ENCODE measurements around the gene IPO7. TPM values are rescaled to one million over a fixed set of nuclear protein-coding genes. Genes with fewer than 3 reads are reported as not detected.
"Not testable (repeated sequence)": the region's sequence is repeated elsewhere in the genome, so short reads cannot be mapped to it uniquely, and the experiment has no call there.

Gene IPO7
- total RNA-seq, result 234 TPM

- no peak for FAIRE-seq
- peak; percentile 92 for DNase-seq (ENCODE audit: low spot score in 2 of 2)
These were observed at the start of gene IPO7 for GRCh38 chr11:9384535-9385326. TSS of gene IPO7 (plus strand) at chr11:9384652. CDS start at chr11:9384764, 112 bp downstream.

- no peak for DNase-seq (ENCODE audit: low spot score in 2 of 2)
- no peak for FAIRE-seq
These were observed 42.7 kb upstream of the IPO7 start for GRCh38 chr11:9341638-9342178.

- FAIRE-seq, result no peak
These were observed 40.3 kb upstream of the IPO7 start for GRCh38 chr11:9344061-9344680.

GRCh38 chr11:9347100-9347499 is 37.4 kb upstream of the IPO7 start:
- DNase-seq (ENCODE audit: low spot score in 2 of 2) (no peak), FAIRE-seq (no peak)

More at GRCh38 chr11:9344061-9344680, 40.3 kb upstream of the IPO7 start:
- no peak for DNase-seq (ENCODE audit: low spot score in 2 of 2)

GRCh38 chr11:9347779-9348178 is 36.7 kb upstream of the IPO7 start:
- FAIRE-seq, result not testable (repeated sequence)

GRCh38 chr11:9351321-9351881 is 33.1 kb upstream of the IPO7 start:
- DNase-seq (ENCODE audit: low spot score in 2 of 2), result no peak
- no peak for FAIRE-seq

More at GRCh38 chr11:9347779-9348178, 36.7 kb upstream of the IPO7 start:
- DNase-seq (ENCODE audit: low spot score in 2 of 2), result not testable (repeated sequence)

GRCh38 chr11:9357041-9357440 is 27.4 kb upstream of the IPO7 start:
- no peak for DNase-seq (ENCODE audit: low spot score in 2 of 2)
- FAIRE-seq, result no peak

GRCh38 chr11:9360862-9361622 is 23.4 kb upstream of the IPO7 start:
- FAIRE-seq; DNase-seq (ENCODE audit: low spot score in 2 of 2): not testable (repeated sequence)

GRCh38 chr11:9362393-9362863 is 22.0 kb upstream of the IPO7 start:
- FAIRE-seq (no peak), DNase-seq (ENCODE audit: low spot score in 2 of 2) (no peak)

- DNase-seq (ENCODE audit: low spot score in 2 of 2) (peak; percentile 86 to 93), FAIRE-seq (no peak)
These were observed 20.2 kb upstream of the IPO7 start for GRCh38 chr11:9363954-9364912.

- DNase-seq (ENCODE audit: low spot score in 2 of 2) (no peak), FAIRE-seq (no peak)
These were observed 16.9 kb upstream of the IPO7 start for GRCh38 chr11:9367551-9367950.

- no peak for DNase-seq (ENCODE audit: low spot score in 2 of 2)
- no peak for FAIRE-seq
These were observed 7.4 kb upstream of the IPO7 start for GRCh38 chr11:9377036-9377435.

- FAIRE-seq (no peak), DNase-seq (ENCODE audit: low spot score in 2 of 2) (no peak)
These were observed 5.4 kb upstream of the IPO7 start for GRCh38 chr11:9379041-9379440.

- DNase-seq (ENCODE audit: low spot score in 2 of 2), result no peak
These were observed 3.7 kb upstream of the IPO7 start for GRCh38 chr11:9380773-9381172.

GRCh38 chr11:9385327-9385899 is 961 bp downstream of the IPO7 start:
- peak in 1 of 2 donors; percentile 24 for DNase-seq (ENCODE audit: low spot score in 2 of 2)
- no peak for FAIRE-seq

More at GRCh38 chr11:9380773-9381172, 3.7 kb upstream of the IPO7 start:
- FAIRE-seq, result no peak

- no peak for FAIRE-seq
- no peak for DNase-seq (ENCODE audit: low spot score in 2 of 2)
These were observed 1.6 kb downstream of the IPO7 start for GRCh38 chr11:9386086-9386485.

GRCh38 chr11:9386901-9387300 is 2.4 kb downstream of the IPO7 start:
- DNase-seq (ENCODE audit: low spot score in 2 of 2) (no peak), FAIRE-seq (no peak)

GRCh38 chr11:9396310-9396709 is 11.9 kb downstream of the IPO7 start:
- FAIRE-seq (no peak), DNase-seq (ENCODE audit: low spot score in 2 of 2) (no peak)

GRCh38 chr11:9396752-9397151 is 12.3 kb downstream of the IPO7 start:
- DNase-seq (ENCODE audit: low spot score in 2 of 2), result no peak
- FAIRE-seq, result no peak

All from frontal cortex (tissue), 4 donors.